Thyroid gland (tissue), 4 donors: Measurements from ENCODE around the gene CCDC107.

Source experiments
- POLR2A ChIP-seq, 2 donors: fragments of 450-650 bp; IDR thresholded peaks; one replicate each; pipeline ENCODE4 v1.6.1; 2017; ENCODE audit warnings: antibody characterized with exemption in 2 of 2, mild to moderate bottlenecking in 2 of 2, moderate library complexity in 1 of 2
- TF ChIP-seq, protein P1 (sequence below), 6 experiments: fragments of 200-600 bp in 3 of 6; fragments of 450-650 bp in 3 of 6; sonication (generic) in 3 of 6; IDR thresholded peaks; one replicate each; pipeline ENCODE4 v1.5.1; 2016 to 2019; ENCODE audit warnings: antibody characterized with exemption in 6 of 6, mild to moderate bottlenecking in 2 of 6, inconsistent platforms in 1 of 6, moderate library complexity in 1 of 6

DNA sequence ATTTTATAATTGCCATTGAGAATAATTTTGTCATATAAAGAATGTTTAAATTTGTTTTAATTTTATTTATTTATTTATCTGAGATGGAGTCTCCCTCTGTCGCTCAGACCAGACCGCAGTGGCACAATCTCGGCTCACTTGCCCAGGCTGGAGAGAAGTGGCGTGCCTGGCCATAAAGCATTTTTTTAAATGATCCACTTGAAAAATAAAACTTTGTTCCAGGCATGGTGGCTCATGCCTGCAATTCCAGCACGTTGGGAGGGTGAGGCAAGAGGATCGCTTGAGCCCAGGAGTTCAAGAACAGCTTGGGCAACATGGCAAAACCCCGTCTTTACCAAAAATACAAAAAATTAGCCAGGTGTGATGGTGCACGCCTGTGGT lies 5.3 kb upstream of the CCDC107 start:
- TF ChIP-seq, protein P1, sequence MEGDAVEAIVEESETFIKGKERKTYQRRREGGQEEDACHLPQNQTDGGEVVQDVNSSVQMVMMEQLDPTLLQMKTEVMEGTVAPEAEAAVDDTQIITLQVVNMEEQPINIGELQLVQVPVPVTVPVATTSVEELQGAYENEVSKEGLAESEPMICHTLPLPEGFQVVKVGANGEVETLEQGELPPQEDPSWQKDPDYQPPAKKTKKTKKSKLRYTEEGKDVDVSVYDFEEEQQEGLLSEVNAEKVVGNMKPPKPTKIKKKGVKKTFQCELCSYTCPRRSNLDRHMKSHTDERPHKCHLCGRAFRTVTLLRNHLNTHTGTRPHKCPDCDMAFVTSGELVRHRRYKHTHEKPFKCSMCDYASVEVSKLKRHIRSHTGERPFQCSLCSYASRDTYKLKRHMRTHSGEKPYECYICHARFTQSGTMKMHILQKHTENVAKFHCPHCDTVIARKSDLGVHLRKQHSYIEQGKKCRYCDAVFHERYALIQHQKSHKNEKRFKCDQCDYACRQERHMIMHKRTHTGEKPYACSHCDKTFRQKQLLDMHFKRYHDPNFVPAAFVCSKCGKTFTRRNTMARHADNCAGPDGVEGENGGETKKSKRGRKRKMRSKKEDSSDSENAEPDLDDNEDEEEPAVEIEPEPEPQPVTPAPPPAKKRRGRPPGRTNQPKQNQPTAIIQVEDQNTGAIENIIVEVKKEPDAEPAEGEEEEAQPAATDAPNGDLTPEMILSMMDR (IDR thresholded peaks at IDR 0.05): no peak
- no peak for TF ChIP-seq POLR2A (IDR thresholded peaks at IDR 0.05)
